Rectal smooth muscle tissue (tissue), 1 donor: ENCODE results near the gene SCO2.

ENCODE experiments used
- H3K27ac ChIP-seq: one replicate; pipeline ENCODE4 v1.7.0; 2013; ENCODE audit warnings: low read depth, low read length, inconsistent platforms
- H3K27me3 ChIP-seq: one replicate; pipeline ENCODE4 v1.7.0; 2013; ENCODE audit warnings: low read length; ENCODE audit not compliant: control insufficient read depth, insufficient read depth
- H3K36me3 ChIP-seq: one replicate; pipeline ENCODE4 v1.7.0; 2013; ENCODE audit warnings: low read length; ENCODE audit not compliant: control insufficient read depth, insufficient read depth
- H3K4me1 ChIP-seq: one replicate; pipeline ENCODE4 v1.7.0; 2013; ENCODE audit warnings: low read length; ENCODE audit not compliant: control insufficient read depth, insufficient read depth
- H3K4me3 ChIP-seq: one replicate; pipeline ENCODE4 v1.7.0; 2013; ENCODE audit warnings: low read length
- H3K9ac ChIP-seq: one replicate; pipeline ENCODE4 v1.7.0; 2013; ENCODE audit warnings: low read length

SCO2 gene

GRCh38 chr22:50479721-50480120 lies 45.7 kb downstream of the SCO2 start:
- peaks cover 13% of the 10 kb centered on the region for H3K27me3 ChIP-seq
- peaks cover 3% of the 10 kb centered on the region for H3K4me1 ChIP-seq
- no peak overlapping the region for H3K9ac ChIP-seq
- H3K27ac ChIP-seq, result no peak overlapping the region
- no peak overlapping the region for H3K4me3 ChIP-seq
- no peaks in the 10 kb centered on the region for H3K36me3 ChIP-seq

GRCh38 chr22:50477923-50478322 lies 47.5 kb downstream of the SCO2 start:
- H3K4me1 ChIP-seq, result peaks cover 12% of the 10 kb centered on the region

GRCh38 chr22:50476868-50477267 lies 48.5 kb downstream of the SCO2 start:
- Histone ChIP-seq H3K27me3 (peaks cover 6% of the 10 kb centered on the region), H3K9ac (no peak overlapping the region), H3K4me3 (no peak overlapping the region), H3K36me3 (no peaks in the 10 kb centered on the region), H3K4me1 (peaks cover 12% of the 10 kb centered on the region), H3K27ac (no peak overlapping the region)

More at GRCh38 chr22:50477923-50478322, 47.5 kb downstream of the SCO2 start:
- H3K36me3 ChIP-seq, result no peaks in the 10 kb centered on the region
- H3K9ac ChIP-seq, result no peak overlapping the region
- H3K27ac ChIP-seq, result no peak overlapping the region
- no peak overlapping the region for H3K4me3 ChIP-seq
- H3K27me3 ChIP-seq, result peaks cover 8% of the 10 kb centered on the region

GRCh38 chr22:50475652-50476002 lies 49.8 kb downstream of the SCO2 start:
- Histone ChIP-seq H3K4me3 (peak overlapping the region; percentile 77), H3K9ac (no peak overlapping the region), H3K27ac (no peak overlapping the region), H3K36me3 (no peaks in the 10 kb centered on the region), H3K4me1 (peaks cover 13% of the 10 kb centered on the region), H3K27me3 (peaks cover 6% of the 10 kb centered on the region)

- H3K27me3 ChIP-seq, result peaks cover 2% of the 10 kb centered on the region
- H3K4me1 ChIP-seq, result peaks cover 16% of the 10 kb centered on the region
- peak within 1 kb of the TSS; percentile 71 for H3K27ac ChIP-seq
- no peaks in the 10 kb centered on the region for H3K36me3 ChIP-seq
- H3K4me3 ChIP-seq, result peak within 1 kb of the TSS; percentile 82
- peak within 1 kb of the TSS; percentile 66 for H3K9ac ChIP-seq
These were observed 50.4 kb downstream of the SCO2 start, which contains the start of gene SBF1 for GRCh38 chr22:50474710-50475651. Gene SBF1 (minus strand): TSS chr22:50475035. CDS start chr22:50474840, 195 bp downstream.

- Histone ChIP-seq H3K36me3 (no peaks in the 10 kb centered on the region), H3K4me1 (peaks cover 16% of the 10 kb centered on the region), H3K27me3 (no peaks in the 10 kb centered on the region), H3K27ac (peak overlapping the region; percentile 45), H3K9ac (peak overlapping the region; percentile 66), H3K4me3 (peak overlapping the region; percentile 82)
These were observed 51.3 kb downstream of the SCO2 start for GRCh38 chr22:50473855-50474671.
